22Rv1 (cell line): Measurements from ENCODE around the gene CHADL.

Experiments used
- CTCF ChIP-seq: fragments of 450-650 bp; IDR thresholded peaks from 2 replicates; pipeline ENCODE4 v1.5.1; 2017; ENCODE audit warnings: mild to moderate bottlenecking
- ZFX ChIP-seq: fragments of 450-650 bp; IDR thresholded peaks from 2 replicates; pipeline ENCODE4 v1.6.1; 2017; ENCODE audit warnings: antibody characterized with exemption, borderline replicate concordance

DNA sequence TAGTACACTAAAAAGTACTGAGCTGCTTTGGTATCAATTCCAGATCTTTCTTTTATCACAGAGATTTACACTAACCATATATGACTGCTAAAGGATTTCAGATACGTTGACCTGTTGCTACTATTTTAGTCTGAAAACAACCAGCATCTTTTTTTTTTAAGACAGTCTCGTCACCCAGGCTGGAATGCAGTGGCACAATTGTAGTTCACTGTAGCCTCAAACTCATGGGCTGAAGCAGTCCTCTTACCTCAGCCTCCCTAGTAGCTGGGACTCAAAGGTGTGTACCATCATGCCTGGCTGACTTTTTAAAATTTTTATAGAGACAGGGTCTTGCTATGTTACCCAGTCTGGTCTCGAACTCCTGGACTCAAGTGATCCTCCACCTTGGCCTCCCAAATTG is 59.8 kb downstream of the CHADL start:
- no peak for TF ChIP-seq CTCF
- no peak for TF ChIP-seq ZFX
